SIG-M5 (cell line): Measurements from ENCODE around the gene CSRNP3.
"Not testable (repeated sequence)": the region's sequence is repeated elsewhere in the genome, so short reads cannot be mapped to it uniquely, and the experiment has no call there.

ENCODE experiments used
- DNase-seq: peaks from one replicate; lab custom pipeline; 2025; lab: John Stamatoyannopoulos, UW

CSRNP3 gene

GRCh38 chr2:165634282-165634681 is 164.8 kb downstream of the CSRNP3 start:
- DNase-seq = no peak

- DNase-seq = no peak
These were observed 165.4 kb downstream of the CSRNP3 start for GRCh38 chr2:165634855-165635254.

DNA sequence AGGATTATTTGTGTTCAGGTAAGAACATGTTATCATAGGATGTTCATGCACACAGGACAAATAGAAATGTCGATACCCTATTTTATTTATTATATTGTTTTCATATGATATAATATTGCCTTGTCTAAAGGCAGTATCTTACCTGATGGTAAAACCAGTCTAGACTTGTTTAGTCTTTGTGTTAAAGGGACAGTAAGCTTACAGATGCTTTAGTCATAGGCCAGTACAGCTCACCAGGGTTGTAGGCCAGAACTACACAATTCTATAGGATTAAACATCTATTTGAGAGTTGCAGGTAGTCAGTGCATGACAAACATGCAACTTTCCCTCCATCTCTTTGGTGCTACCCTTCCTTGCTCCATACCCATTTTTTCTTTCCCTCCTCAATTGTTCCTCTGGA is 166.0 kb downstream of the CSRNP3 start:
- no peak for DNase-seq

GRCh38 chr2:165636959-165637358 is 167.5 kb downstream of the CSRNP3 start:
- DNase-seq = no peak

GRCh38 chr2:165637396-165637795 is 167.9 kb downstream of the CSRNP3 start:
- DNase-seq = no peak

DNA sequence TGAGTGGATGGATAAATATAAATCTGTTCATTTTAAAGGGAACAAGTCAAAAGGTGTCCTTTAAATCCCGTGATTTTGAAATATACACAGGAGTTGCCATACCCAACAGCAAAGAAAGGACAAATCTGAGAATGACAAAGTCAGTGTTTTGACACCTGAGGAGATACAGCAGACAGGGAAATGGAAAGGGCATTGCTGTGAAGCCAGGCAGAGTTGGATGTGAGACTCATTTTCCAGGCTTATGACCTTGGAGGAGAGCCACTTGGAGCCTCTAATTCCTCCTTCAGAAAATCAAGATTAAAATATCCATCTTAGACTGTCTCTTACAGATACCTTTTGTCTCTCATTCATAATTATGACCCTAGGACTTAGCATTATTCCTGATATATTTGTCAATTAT is 170.0 kb downstream of the CSRNP3 start:
- no peak for DNase-seq

GRCh38 chr2:165640247-165640929 is 170.9 kb downstream of the CSRNP3 start:
- no peak for DNase-seq

DNA sequence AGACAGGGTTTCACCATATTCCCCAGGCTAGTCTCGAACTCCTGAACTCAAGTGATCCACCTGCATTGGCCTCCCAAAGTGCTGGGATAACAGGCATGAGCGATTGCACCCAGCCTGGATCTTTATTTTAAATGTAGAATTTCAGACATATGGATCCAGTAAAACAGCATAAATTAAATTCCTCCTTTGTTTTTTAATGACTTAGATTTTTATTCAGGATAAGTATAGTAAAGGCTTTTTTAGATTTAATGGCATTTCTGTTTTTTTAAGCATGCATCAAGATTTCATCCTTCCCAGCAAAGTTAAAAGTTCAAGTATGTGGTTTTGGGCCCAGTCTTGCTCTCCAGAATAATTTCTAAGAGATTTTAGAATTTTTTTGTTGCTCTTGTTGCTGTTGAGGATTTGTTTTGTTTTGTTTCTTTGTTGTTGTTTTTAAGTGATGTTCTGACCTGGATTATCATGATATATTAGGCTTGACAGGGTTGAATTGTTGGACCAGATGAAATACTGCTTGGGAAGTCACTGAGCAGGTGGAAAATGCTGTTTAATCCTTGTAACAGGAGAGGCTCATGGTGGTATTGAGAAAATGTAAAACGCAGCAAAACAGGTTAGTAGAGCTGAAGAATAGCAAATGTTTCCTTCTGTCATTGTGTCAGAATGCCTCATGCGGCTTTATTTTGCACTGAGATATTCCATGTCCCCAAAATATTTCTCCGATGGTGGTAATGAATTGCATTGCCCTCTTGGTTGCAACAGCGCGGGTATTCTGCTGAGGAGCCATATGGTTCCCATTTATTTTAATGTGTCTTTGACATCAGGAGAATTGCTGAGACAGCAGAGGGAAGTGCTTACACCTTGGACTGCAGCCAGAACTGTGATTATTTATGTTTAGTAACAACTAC is 176.7 kb downstream of the CSRNP3 start:
- no peak for DNase-seq

DNA sequence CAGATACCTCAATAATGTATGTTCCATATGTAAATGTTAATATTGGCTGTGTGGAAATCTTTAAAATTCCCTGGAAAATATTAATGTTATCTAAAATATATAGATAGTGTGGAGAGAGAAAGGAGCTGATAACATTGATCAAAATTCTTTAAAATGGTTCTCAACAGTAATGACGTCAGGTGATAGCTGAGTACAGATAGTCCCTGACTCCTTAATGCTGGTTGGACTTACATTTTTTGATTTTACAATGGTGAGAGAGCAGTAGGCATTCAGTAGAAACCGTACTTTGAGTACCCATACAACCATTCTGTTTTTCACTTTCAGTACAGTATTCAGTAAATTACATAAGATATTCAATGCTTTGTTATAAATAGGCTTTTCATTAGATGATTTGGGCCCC is 177.9 kb downstream of the CSRNP3 start:
- no peak for DNase-seq

DNA sequence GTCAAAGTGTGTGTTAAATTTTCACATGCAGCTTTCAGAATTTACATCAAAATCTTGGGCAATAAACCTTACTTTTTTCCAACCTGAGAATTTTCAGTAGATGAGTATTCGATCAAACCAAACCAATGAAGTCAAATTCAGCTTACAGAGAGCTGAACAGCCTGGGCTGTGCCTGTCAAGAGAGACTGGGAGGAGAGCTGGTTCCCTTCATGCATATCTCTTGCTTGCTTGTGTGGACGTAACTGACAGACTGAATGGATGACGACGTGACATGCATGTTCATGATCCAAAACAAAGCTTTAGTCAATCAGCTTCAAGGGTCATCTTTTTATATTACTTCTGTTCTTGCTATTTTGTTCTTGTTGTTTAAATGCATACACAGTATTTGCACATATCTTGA is 179.3 kb downstream of the CSRNP3 start:
- DNase-seq = no peak

- DNase-seq = no peak
These were observed 181.7 kb downstream of the CSRNP3 start for GRCh38 chr2:165651233-165651632.

DNA sequence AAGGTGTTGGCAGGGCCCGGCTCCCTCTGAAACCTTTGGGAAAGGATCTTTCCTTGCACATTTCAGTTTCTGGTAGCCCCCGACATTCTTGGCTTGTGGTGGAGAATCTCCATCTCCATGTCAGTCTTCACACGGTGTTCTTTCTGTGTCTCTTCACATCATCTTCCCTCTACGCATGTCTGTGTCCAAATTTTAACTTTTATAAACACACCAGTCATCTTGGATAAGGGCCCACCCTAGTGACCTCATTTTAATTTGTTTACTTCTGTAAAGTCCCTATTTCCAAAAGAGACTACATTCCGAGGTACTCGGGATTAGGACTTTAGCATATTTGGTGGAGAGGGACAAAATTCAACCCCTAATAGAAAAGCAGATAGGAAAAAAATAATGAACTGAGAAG is 186.2 kb downstream of the CSRNP3 start:
- DNase-seq = no peak

GRCh38 chr2:165660361-165660760 is 190.9 kb downstream of the CSRNP3 start:
- DNase-seq = no peak

- no peak for DNase-seq
These were observed 193.2 kb downstream of the CSRNP3 start for GRCh38 chr2:165662720-165663119.

DNA sequence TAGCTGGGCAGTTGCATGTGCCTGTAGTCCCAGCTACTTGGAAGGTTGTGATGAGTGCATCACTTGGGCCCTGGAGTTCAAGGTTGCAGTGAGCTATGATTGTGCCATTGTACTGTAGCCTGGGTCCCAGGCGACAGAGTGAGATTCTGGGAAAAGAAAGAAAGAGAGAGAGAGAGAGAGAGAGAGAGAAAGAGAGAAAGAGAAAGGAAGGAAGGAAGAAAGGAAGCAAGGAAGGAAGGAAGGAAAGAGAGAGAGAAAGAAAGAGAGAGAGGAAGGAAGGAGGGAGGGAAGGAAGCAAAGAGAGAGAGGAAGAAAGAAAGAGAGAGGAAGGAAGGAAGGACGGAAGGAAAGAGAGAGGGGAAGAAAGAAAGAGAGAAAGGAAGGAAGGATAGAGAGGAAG is 196.1 kb downstream of the CSRNP3 start:
- DNase-seq = no peak

DNA sequence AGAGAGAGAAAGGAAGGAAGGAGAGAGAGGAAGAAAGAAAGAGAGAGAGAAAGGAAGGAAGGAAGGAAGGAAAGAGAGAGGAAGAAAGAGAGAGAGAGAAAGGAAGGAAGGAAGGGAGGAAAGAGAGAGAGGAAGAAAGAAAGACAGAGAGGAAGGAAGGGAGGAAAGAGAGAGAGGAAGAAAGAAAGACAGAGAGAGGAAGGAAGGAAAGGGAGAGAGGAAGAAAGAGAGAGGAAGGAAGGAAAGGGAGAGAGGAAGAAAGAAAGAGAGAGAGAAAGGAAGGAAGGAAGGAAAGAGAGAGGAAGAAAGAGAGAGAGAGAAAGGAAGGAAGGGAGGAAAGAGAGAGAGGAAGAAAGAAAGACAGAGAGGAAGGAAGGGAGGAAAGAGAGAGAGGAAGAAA is 196.6 kb downstream of the CSRNP3 start:
- not testable (repeated sequence) for DNase-seq

DNA sequence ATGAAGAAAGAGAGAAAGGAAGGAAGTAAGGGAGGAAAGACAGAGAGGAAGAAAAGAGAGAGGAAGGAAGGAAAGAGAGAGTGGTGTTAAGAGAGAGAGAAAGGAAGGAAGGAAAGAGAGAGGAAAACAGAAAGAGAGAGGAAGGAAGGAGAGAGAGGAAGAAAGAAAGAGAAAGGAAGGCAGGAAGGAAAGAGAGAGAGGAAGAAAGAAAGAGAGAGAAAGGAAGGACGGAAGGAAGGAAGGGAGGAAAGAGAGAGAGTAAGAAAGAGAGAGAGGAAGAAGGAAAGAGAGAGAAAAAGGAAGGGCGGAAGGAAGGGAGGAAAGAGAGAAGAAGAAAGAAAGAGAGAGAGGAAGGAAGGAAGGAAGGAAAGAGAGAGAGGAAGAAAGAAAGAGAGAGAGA is 197.1 kb downstream of the CSRNP3 start:
- no peak for DNase-seq

- DNase-seq = no peak
These were observed 197.9 kb downstream of the CSRNP3 start for GRCh38 chr2:165667375-165667774.

DNA sequence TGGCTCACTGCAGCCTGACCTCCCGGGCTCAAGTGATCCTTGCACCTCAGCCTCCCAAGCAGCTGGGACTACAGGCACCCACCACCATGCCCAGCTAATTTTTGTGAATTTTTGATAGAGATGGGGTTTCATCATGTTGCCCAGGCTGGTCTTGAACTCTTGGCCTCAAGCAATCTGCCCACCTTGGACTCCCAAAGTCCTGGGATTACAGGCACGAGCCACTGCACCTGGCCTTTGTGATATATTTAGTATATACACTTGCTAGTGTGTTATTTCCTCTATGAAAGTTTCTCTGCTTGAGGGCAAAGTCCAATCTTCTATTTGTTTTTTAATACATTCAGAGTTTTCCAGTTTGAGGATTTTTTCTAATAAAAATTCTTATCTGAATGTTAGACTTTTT is 205.3 kb downstream of the CSRNP3 start:
- no peak for DNase-seq

GRCh38 chr2:165675551-165675968 is 206.1 kb downstream of the CSRNP3 start:
- DNase-seq = no peak

DNA sequence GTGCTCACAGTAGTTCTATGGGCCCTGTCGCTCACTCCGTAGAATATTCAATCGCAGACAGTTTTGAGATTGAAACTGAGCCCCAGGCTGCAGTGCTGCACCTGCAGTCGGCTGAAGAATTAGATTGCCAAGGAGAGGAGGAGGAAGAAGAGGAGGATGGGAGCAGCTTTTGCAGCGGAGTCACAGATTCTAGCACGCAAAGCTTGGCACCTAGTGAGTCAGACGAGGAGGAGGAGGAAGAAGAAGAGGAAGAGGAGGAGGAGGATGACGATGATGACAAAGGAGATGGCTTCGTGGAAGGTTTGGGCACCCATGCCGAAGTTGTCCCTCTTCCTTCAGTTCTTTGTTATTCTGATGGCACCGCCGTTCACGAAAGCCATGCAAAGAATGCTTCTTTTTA is 209.4 kb downstream of the CSRNP3 start:
- DNase-seq = no peak

GRCh38 chr2:165679621-165680020 is 210.1 kb downstream of the CSRNP3 start:
- DNase-seq = no peak

GRCh38 chr2:165681841-165682240 is 212.3 kb downstream of the CSRNP3 start:
- DNase-seq = no peak
